ENCODE data around the gene OR13G1. TPM values are rescaled to one million over a fixed set of nuclear protein-coding genes. Genes with fewer than 3 reads are reported as not detected.

Gene OR13G1
- total and polyA plus RNA-seq, 9 donors: 0.08 TPM; not detected in 8

GRCh38 chr1:247656221-247656875, 23.2 kb downstream of the OR13G1 start:
- Histone ChIP-seq H3K9me3 (replicated peaks; ENCODE audit: control insufficient read depth, low read depth, low read length) (no peaks in the 10 kb centered on the region), H3K27me3 (ENCODE audit: control insufficient read depth, insufficient read depth, low read length) (no peaks in the 10 kb centered on the region), H3K4me1 (ENCODE audit: control insufficient read depth, insufficient read depth, low read length) (no peaks in the 10 kb centered on the region), H3K36me3 (ENCODE audit: control insufficient read depth, insufficient read depth, low read length) (no peaks in the 10 kb centered on the region), H3K4me3 (ENCODE audit: low read length) (no peak overlapping the region), H3K27ac (ENCODE audit: low read length) (no peak overlapping the region)
- DNase-seq: no peak
- 83% methylated on average over 1 of the region's 7 CpGs for WGBS (ENCODE audit: insufficient coverage)

GRCh38 chr1:247653040-247653439, 26.5 kb downstream of the OR13G1 start:
- H3K36me3 ChIP-seq (ENCODE audit: control insufficient read depth, insufficient read depth, low read length): no peaks in the 10 kb centered on the region
- no peak overlapping the region for H3K4me3 ChIP-seq (ENCODE audit: low read length)
- H3K9me3 ChIP-seq (replicated peaks; ENCODE audit: control insufficient read depth, low read depth, low read length): no peaks in the 10 kb centered on the region
- no peaks in the 10 kb centered on the region for H3K4me1 ChIP-seq (ENCODE audit: control insufficient read depth, insufficient read depth, low read length)
- H3K27ac ChIP-seq (ENCODE audit: low read length): no peak overlapping the region
- 75% methylated on average over 1 of the region's 1 CpG for WGBS (ENCODE audit: insufficient coverage)
- no peaks in the 10 kb centered on the region for H3K27me3 ChIP-seq (ENCODE audit: control insufficient read depth, insufficient read depth, low read length)
- no peak for DNase-seq

- DNase-seq: peak; percentile 13
- H3K27ac ChIP-seq (ENCODE audit: low read length): no peak overlapping the region
- H3K27me3 ChIP-seq (ENCODE audit: control insufficient read depth, insufficient read depth, low read length): no peaks in the 10 kb centered on the region
- no peaks in the 10 kb centered on the region for H3K9me3 ChIP-seq (replicated peaks; ENCODE audit: control insufficient read depth, low read depth, low read length)
- H3K36me3 ChIP-seq (ENCODE audit: control insufficient read depth, insufficient read depth, low read length): no peaks in the 10 kb centered on the region
- H3K4me1 ChIP-seq (ENCODE audit: control insufficient read depth, insufficient read depth, low read length): no peaks in the 10 kb centered on the region
- no CpG with 5 or more reads among the region's 2 CpGs for WGBS (ENCODE audit: insufficient coverage)
- H3K4me3 ChIP-seq (ENCODE audit: low read length): no peak overlapping the region
Observed at GRCh38 chr1:247647864-247648263, 31.7 kb downstream of the OR13G1 start.

- no CpG with 5 or more reads among the region's 4 CpGs for WGBS (ENCODE audit: insufficient coverage)
- Histone ChIP-seq H3K9me3 (replicated peaks; ENCODE audit: control insufficient read depth, low read depth, low read length) (no peaks in the 10 kb centered on the region), H3K4me1 (ENCODE audit: control insufficient read depth, insufficient read depth, low read length) (no peaks in the 10 kb centered on the region), H3K36me3 (ENCODE audit: control insufficient read depth, insufficient read depth, low read length) (no peaks in the 10 kb centered on the region), H3K27ac (ENCODE audit: low read length) (no peak overlapping the region), H3K27me3 (ENCODE audit: control insufficient read depth, insufficient read depth, low read length) (no peaks in the 10 kb centered on the region), H3K4me3 (ENCODE audit: low read length) (no peak overlapping the region)
- peak; percentile 35 for DNase-seq
Observed at GRCh38 chr1:247646867-247647266, 32.7 kb downstream of the OR13G1 start.

GRCh38 chr1:247642742-247643141, 36.8 kb downstream of the OR13G1 start:
- no peak overlapping the region for H3K27ac ChIP-seq (ENCODE audit: low read length)
- DNase-seq: no peak
- peaks cover 2% of the 10 kb centered on the region for H3K27me3 ChIP-seq (ENCODE audit: control insufficient read depth, insufficient read depth, low read length)
- WGBS (ENCODE audit: insufficient coverage): 0% methylated on average over 1 of the region's 5 CpGs
- no peaks in the 10 kb centered on the region for H3K9me3 ChIP-seq (replicated peaks; ENCODE audit: control insufficient read depth, low read depth, low read length)
- no peak overlapping the region for H3K4me3 ChIP-seq (ENCODE audit: low read length)
- H3K36me3 ChIP-seq (ENCODE audit: control insufficient read depth, insufficient read depth, low read length): no peaks in the 10 kb centered on the region
- no peaks in the 10 kb centered on the region for H3K4me1 ChIP-seq (ENCODE audit: control insufficient read depth, insufficient read depth, low read length)

GRCh38 chr1:247639381-247639981, 40.1 kb downstream of the OR13G1 start:
- Histone ChIP-seq H3K27ac (ENCODE audit: low read length) (no peak overlapping the region), H3K36me3 (ENCODE audit: control insufficient read depth, insufficient read depth, low read length) (no peaks in the 10 kb centered on the region), H3K9me3 (replicated peaks; ENCODE audit: control insufficient read depth, low read depth, low read length) (peaks cover 3% of the 10 kb centered on the region), H3K4me1 (ENCODE audit: control insufficient read depth, insufficient read depth, low read length) (no peaks in the 10 kb centered on the region), H3K27me3 (ENCODE audit: control insufficient read depth, insufficient read depth, low read length) (peaks cover 2% of the 10 kb centered on the region), H3K4me3 (ENCODE audit: low read length) (peak overlapping the region; percentile 11)
- 21% methylated on average over 50 of the region's 55 CpGs for WGBS (ENCODE audit: insufficient coverage)
- DNase-seq: peak; percentile 69

GRCh38 chr1:247638781-247639180, 40.8 kb downstream of the OR13G1 start:
- 89% methylated on average over 3 of the region's 6 CpGs for WGBS (ENCODE audit: insufficient coverage)
- Histone ChIP-seq H3K9me3 (replicated peaks; ENCODE audit: control insufficient read depth, low read depth, low read length) (peaks cover 3% of the 10 kb centered on the region), H3K27ac (ENCODE audit: low read length) (no peak overlapping the region), H3K4me1 (ENCODE audit: control insufficient read depth, insufficient read depth, low read length) (no peaks in the 10 kb centered on the region), H3K4me3 (ENCODE audit: low read length) (no peak overlapping the region), H3K27me3 (ENCODE audit: control insufficient read depth, insufficient read depth, low read length) (peaks cover 2% of the 10 kb centered on the region), H3K36me3 (ENCODE audit: control insufficient read depth, insufficient read depth, low read length) (no peaks in the 10 kb centered on the region)
- DNase-seq: no peak

GRCh38 chr1:247638011-247638410, 41.5 kb downstream of the OR13G1 start:
- 80% methylated on average over 1 of the region's 4 CpGs for WGBS (ENCODE audit: insufficient coverage)
- DNase-seq: peak; percentile 23
- H3K27ac ChIP-seq (ENCODE audit: low read length): no peak overlapping the region
- H3K36me3 ChIP-seq (ENCODE audit: control insufficient read depth, insufficient read depth, low read length): no peaks in the 10 kb centered on the region
- no peak overlapping the region for H3K4me3 ChIP-seq (ENCODE audit: low read length)
- no peaks in the 10 kb centered on the region for H3K4me1 ChIP-seq (ENCODE audit: control insufficient read depth, insufficient read depth, low read length)
- H3K9me3 ChIP-seq (replicated peaks; ENCODE audit: control insufficient read depth, low read depth, low read length): peaks cover 3% of the 10 kb centered on the region
- H3K27me3 ChIP-seq (ENCODE audit: control insufficient read depth, insufficient read depth, low read length): peaks cover 2% of the 10 kb centered on the region

- no peak for DNase-seq
- H3K27ac ChIP-seq (ENCODE audit: low read length): no peak overlapping the region
- 100% methylated on average over 1 of the region's 3 CpGs for WGBS (ENCODE audit: insufficient coverage)
- H3K4me3 ChIP-seq (ENCODE audit: low read length): no peak overlapping the region
- peaks cover 2% of the 10 kb centered on the region for H3K9me3 ChIP-seq (replicated peaks; ENCODE audit: control insufficient read depth, low read depth, low read length)
- H3K4me1 ChIP-seq (ENCODE audit: control insufficient read depth, insufficient read depth, low read length): no peaks in the 10 kb centered on the region
- H3K27me3 ChIP-seq (ENCODE audit: control insufficient read depth, insufficient read depth, low read length): no peaks in the 10 kb centered on the region
- no peaks in the 10 kb centered on the region for H3K36me3 ChIP-seq (ENCODE audit: control insufficient read depth, insufficient read depth, low read length)
Observed at GRCh38 chr1:247627951-247628350, 51.6 kb downstream of the OR13G1 start.
